ENCODE measurements around the gene DUSP1. TPM values are rescaled to one million over a fixed set of nuclear protein-coding genes. Genes with fewer than 3 reads are reported as not detected.

Gene DUSP1
- polyA plus RNA-seq, 1 donor (not counting 4 experiments of a cell fraction or from before 2014, with no cell fraction given) = 174 TPM

DNA sequence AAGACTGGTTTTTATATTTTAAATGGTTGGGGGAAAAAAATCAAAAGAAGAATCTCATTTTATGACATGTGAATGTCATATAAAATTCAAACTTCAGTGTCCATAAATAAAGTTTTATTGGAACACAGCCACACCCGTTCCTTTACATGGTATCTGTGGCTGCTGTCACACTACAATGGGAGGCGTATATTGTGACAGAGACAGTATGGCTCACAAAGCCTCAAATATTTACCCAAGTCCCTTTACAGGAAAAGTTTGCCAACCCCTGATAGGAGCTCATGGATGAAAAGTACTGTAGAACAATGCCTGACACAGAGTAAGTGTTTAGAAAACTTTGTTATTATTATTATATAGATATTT lies 5.2 kb upstream of the DUSP1 start:
- Histone ChIP-seq H3K4me1 (ENCODE audit: control insufficient read depth, extremely low read depth, insufficient read depth, low read length) (peaks cover 36% of the 10 kb centered on the region), H3K27me3 (ENCODE audit: control insufficient read depth, extremely low read depth, insufficient read depth, low read length) (no peaks in the 10 kb centered on the region), H4K20me1 (ENCODE audit: control insufficient read depth, extremely low read depth, insufficient read depth, low read length) (no peaks in the 10 kb centered on the region), H3K9me1 (ENCODE audit: control insufficient read depth, extremely low read depth, insufficient read depth, low read length) (no peaks in the 10 kb centered on the region), H3K9me3 (ENCODE audit: control insufficient read depth, low read depth, low read length) (no peaks in the 10 kb centered on the region), H2AFZ (ENCODE audit: control insufficient read depth, low read length) (no peak overlapping the region), H3K9ac (ENCODE audit: control insufficient read depth, extremely low read depth, insufficient read depth, low read length) (no peak overlapping the region), H3K79me2 (ENCODE audit: control insufficient read depth, insufficient read depth, low read length) (no peaks in the 10 kb centered on the region), H3K4me3 (ENCODE audit: control insufficient read depth in 2 of 3, extremely low read depth in 1 of 3, insufficient read depth in 2 of 3, low read depth in 1 of 3, low read length in 3 of 3) (no peak overlapping the region), H3K4me2 (ENCODE audit: control insufficient read depth, extremely low read depth, insufficient read depth, low read depth, low read length) (no peak overlapping the region), H3K27ac (ENCODE audit: control insufficient read depth, insufficient read depth, low read length) (no peak overlapping the region), H3K36me3 (ENCODE audit: control insufficient read depth in 2 of 2, extremely low read depth in 1 of 2, insufficient read depth in 2 of 2, low read length in 2 of 2) (no peaks in the 10 kb centered on the region)
- TF ChIP-seq EZH2 (IDR thresholded peaks at IDR 0.05; ENCODE audit: low read length) (no peak), CTCF (optimal IDR thresholded peaks at IDR 0.05 in 1 of 3, IDR thresholded peaks at IDR 0.05 in 1 of 3, conservative IDR thresholded peaks at IDR 0.05 in 1 of 3; ENCODE audit: extremely low read depth in 1 of 3, insufficient read depth in 2 of 3, low read length in 3 of 3) (no peak)
- FAIRE-seq (no peak), DNase-seq (ENCODE audit: low read depth, low spot score) (no peak)
- dilution Hi-C loops (cut with MboI; ENCODE audit: extremely low pct_ligation_motif_present, low sequenced_read_pairs) = no loop called here

DNA sequence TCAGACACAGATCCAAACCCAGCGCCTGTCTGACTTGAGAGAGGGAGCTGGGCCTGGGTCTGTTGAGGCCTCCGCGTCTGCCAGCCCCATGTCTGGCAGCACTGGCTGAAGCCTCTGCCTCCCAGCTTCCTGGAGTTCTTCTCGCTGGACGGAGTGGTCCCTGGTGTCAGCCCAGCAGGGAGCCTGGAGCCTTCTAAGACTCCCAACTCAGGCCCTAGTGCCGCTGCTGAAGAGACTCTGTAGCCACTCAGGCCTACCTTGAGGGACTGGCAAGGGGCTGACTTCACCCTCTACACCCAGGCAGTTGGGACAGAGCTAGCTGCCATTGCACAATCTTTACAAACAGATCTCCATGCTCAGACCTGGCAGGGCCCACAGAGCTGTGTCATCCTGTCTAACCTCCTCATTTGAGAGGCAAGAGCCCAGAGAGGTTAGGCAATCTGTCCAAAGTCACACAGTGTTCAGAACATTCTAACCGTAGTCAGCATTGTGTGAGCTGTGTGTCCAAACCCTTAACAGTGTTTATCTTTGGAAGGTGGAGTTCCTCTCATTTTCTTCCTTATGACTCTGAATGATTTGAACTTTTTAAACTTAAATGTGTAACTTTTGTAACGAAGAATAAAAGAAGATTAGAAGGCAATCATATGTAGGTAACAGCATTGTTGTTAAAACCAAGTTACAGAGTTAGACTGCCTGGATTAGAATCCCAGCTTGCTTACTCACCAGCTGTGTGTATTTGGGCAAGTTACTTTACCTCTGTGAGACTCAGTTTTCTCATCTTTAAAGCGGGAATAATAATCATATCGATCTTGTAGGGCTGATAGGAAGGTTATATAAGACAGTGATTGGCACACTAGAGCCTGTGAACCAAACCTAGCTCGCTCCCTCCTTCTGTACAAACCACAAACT lies 4.6 kb upstream of the DUSP1 start:
- Histone ChIP-seq H4K20me1 (ENCODE audit: control insufficient read depth, extremely low read depth, insufficient read depth, low read length) (no peaks in the 10 kb centered on the region), H3K79me2 (ENCODE audit: control insufficient read depth, insufficient read depth, low read length) (peaks cover 2% of the 10 kb centered on the region), H3K27ac (ENCODE audit: control insufficient read depth, insufficient read depth, low read length) (no peak overlapping the region), H3K9me3 (ENCODE audit: control insufficient read depth, low read depth, low read length) (no peaks in the 10 kb centered on the region), H3K4me2 (ENCODE audit: control insufficient read depth, extremely low read depth, insufficient read depth, low read depth, low read length) (no peak overlapping the region), H3K36me3 (ENCODE audit: control insufficient read depth in 2 of 2, extremely low read depth in 1 of 2, insufficient read depth in 2 of 2, low read length in 2 of 2) (no peaks in the 10 kb centered on the region), H2AFZ (ENCODE audit: control insufficient read depth, low read length) (no peak overlapping the region), H3K9ac (ENCODE audit: control insufficient read depth, extremely low read depth, insufficient read depth, low read length) (no peak overlapping the region), H3K9me1 (ENCODE audit: control insufficient read depth, extremely low read depth, insufficient read depth, low read length) (no peaks in the 10 kb centered on the region), H3K27me3 (ENCODE audit: control insufficient read depth, extremely low read depth, insufficient read depth, low read length) (no peaks in the 10 kb centered on the region), H3K4me1 (ENCODE audit: control insufficient read depth, extremely low read depth, insufficient read depth, low read length) (peaks cover 36% of the 10 kb centered on the region), H3K4me3 (ENCODE audit: control insufficient read depth in 2 of 3, extremely low read depth in 1 of 3, insufficient read depth in 2 of 3, low read depth in 1 of 3, low read length in 3 of 3) (no peak overlapping the region)
- DNase-seq (ENCODE audit: low read depth, low spot score) (no peak), FAIRE-seq (no peak)
- TF ChIP-seq EZH2 (IDR thresholded peaks at IDR 0.05; ENCODE audit: low read length) = no peak
- TF ChIP-seq CTCF (optimal IDR thresholded peaks at IDR 0.05 in 1 of 3, IDR thresholded peaks at IDR 0.05 in 1 of 3, conservative IDR thresholded peaks at IDR 0.05 in 1 of 3; ENCODE audit: extremely low read depth in 1 of 3, insufficient read depth in 2 of 3, low read length in 3 of 3) = no peak
- dilution Hi-C loops (cut with MboI; ENCODE audit: extremely low pct_ligation_motif_present, low sequenced_read_pairs) = no loop called here
